IPS DF 6.9 (cell line): ENCODE measurements around the gene SUPT6H.

Experiments used
- DNase-seq: peaks from one replicate; pipeline ENCODE4 v3.0.0-alpha.2; 2013; ENCODE audit warnings: low read depth, low spot score
- H3K27ac ChIP-seq: one replicate; pipeline ENCODE4 v1.5.1; 2013; ENCODE audit warnings: low read length, control low read depth
- H3K27me3 ChIP-seq: 2 replicates; pipeline ENCODE4 v1.6.1; 2013; ENCODE audit warnings: mild to moderate bottlenecking, low read length; ENCODE audit not compliant: control insufficient read depth, insufficient read depth
- H3K36me3 ChIP-seq: 2 replicates; pipeline ENCODE4 v1.6.1; 2013; ENCODE audit warnings: low read length; ENCODE audit not compliant: control insufficient read depth, insufficient read depth
- H3K4me1 ChIP-seq: 2 replicates; pipeline ENCODE4 v1.6.1; 2013; ENCODE audit warnings: low read length; ENCODE audit not compliant: control insufficient read depth, insufficient read depth
- H3K4me3 ChIP-seq: 2 replicates; pipeline ENCODE4 v1.5.1; 2013; ENCODE audit warnings: mild to moderate bottlenecking, low read length
- H3K9me3 ChIP-seq: 2 replicates; pipeline ENCODE4 v1.6.1; 2013; ENCODE audit warnings: low read length, inconsistent platforms; ENCODE audit not compliant: control insufficient read depth, insufficient read depth
- WGBS: extraction: QIAGEN DNeasy Blood & Tissue Kit; methylation state at CpG from one replicate; pipeline ENCODE4 v1.1.7; 2013; ENCODE audit warnings: mixed read lengths, missing lambda C conversion rate; ENCODE audit not compliant: insufficient read length, insufficient coverage; 5-methylcytosine and 5-hydroxymethylcytosine counted together

Gene SUPT6H

DNA sequence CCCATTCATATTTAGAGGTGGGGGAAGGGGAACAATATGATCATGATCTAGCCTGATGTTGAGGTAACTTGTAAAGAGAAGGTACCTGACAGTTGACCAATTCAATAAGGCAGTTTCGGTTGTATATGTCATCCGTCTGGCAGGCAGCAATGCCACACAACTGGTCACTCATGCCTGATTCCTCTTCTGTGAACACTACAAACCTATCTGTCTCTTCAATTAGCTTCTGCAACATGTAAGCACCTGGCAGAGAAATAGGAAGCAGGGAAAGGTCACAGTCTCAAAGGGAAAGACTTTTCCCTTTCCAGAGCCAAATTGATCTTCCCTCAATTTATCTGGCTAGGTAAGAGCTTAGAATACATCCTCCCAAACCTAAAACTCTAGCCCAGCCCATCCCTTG lies 37.9 kb upstream of the SUPT6H start:
- no peaks in the 10 kb centered on the region for H3K4me1 ChIP-seq
- no peak overlapping the region for H3K27ac ChIP-seq
- DNase-seq, result no peak
- no peak overlapping the region for H3K4me3 ChIP-seq
- WGBS, result no CpG with 5 or more reads among the region's 2 CpGs
- H3K36me3 ChIP-seq, result peaks cover 30% of the 10 kb centered on the region
- no peaks in the 10 kb centered on the region for H3K9me3 ChIP-seq
- no peaks in the 10 kb centered on the region for H3K27me3 ChIP-seq

DNA sequence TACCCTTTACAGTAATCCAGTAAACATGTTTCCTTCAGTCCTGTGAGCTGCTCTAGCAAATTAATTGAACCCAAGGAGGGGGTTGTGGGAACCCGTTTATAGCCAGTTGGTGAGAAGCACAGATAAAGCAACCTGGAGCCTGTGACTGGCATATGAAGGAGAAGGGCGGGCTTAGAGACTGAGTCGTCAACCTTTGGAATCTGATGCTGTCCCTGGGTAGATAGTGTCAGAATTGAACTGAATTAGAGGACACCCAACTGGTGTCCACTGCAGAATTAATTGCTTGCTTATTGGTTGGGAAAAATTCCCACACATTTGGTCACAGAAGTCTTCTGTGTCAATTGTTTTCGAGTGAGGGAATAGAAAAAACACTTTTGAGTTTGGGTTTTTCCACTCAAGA lies 35.2 kb upstream of the SUPT6H start:
- no peak for DNase-seq
- Histone ChIP-seq H3K4me3 (no peak overlapping the region), H3K4me1 (no peaks in the 10 kb centered on the region), H3K27ac (no peak overlapping the region), H3K9me3 (no peaks in the 10 kb centered on the region), H3K27me3 (no peaks in the 10 kb centered on the region), H3K36me3 (peaks cover 19% of the 10 kb centered on the region)
- no CpG with 5 or more reads among the region's 4 CpGs for WGBS

DNA sequence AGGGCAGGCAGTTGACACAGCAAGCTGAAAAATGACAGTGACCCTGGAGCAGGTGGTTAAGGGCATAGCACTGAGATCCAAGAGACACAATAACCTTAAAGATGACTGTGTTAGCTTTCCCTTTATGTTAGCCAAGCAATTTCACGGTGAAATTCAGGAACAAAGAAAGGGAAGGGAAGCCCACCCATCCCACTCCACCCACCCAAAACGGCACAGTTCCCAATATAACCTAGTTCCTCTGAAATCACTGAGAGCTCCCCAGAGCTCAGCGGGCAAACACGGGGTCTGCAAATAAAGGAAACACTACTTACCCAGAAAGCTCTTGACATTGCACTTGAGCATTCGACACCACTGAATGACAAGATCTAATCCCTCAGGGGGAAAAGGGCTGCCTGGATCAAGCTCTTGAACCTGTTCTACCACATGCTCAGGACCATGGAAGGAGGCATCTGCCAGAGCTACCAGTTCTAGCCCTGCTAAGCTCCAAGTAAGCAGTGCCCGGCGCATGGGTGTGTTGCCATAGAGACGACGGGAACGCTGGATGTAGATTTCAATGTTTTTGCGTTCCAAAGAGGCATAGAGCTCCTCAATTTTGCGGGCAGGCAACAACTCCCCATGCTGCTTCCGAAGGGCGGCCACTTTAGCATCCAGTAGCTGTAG lies 27.7 kb upstream of the SUPT6H start:
- Histone ChIP-seq H3K27ac (no peak overlapping the region), H3K4me1 (no peaks in the 10 kb centered on the region), H3K4me3 (no peak overlapping the region), H3K9me3 (no peaks in the 10 kb centered on the region), H3K27me3 (no peaks in the 10 kb centered on the region), H3K36me3 (peaks cover 54% of the 10 kb centered on the region)
- DNase-seq, result no peak
- no CpG with 5 or more reads among the region's 14 CpGs for WGBS

DNA sequence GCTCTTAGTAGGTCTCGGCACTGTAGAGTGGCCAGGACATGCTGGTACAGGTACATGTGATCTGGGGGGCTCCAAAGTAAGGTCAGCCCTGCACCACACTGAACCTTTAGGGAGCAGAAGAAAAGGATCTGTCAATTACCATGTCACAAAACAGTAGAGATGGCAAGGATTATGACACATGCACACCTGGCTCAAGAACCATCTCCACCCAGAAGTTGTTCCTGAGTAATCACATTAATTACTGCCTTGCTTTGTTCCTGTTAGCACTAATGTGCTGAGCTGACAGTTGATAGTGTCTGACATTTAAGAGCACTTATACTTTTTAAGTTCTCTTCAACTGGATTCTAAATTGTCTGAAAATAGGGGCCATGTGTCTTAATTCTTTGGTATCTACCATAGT lies 26.5 kb upstream of the SUPT6H start:
- H3K27me3 ChIP-seq, result no peaks in the 10 kb centered on the region
- WGBS, result no CpG with 5 or more reads among the region's 1 CpG
- H3K4me1 ChIP-seq, result no peaks in the 10 kb centered on the region
- H3K27ac ChIP-seq, result no peak overlapping the region
- H3K9me3 ChIP-seq, result no peaks in the 10 kb centered on the region
- DNase-seq, result no peak
- peaks cover 60% of the 10 kb centered on the region for H3K36me3 ChIP-seq
- H3K4me3 ChIP-seq, result no peak overlapping the region

DNA sequence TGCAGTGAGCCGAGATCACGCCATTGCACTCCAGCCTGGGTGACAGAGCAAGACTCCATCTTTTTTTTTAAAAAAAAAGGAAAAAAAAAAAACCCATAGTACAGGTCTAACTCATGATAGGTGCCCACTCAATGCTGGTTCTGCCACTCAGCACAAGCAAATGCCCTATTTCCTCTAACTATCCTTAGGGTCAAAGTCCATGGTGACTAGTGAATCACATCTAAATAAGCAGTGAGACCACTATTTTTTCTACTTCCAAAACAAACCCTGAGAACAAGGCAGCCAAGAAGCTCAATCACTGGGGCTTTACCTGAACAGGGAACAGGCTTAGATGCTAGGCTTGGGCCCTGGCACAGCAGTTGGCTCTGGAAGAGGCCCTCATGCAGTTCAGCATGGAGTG lies 20.4 kb upstream of the SUPT6H start:
- Histone ChIP-seq H3K4me1 (peaks cover 1% of the 10 kb centered on the region; the same call in 1 of the 2 replicates), H3K27ac (no peak overlapping the region), H3K4me3 (no peak overlapping the region), H3K36me3 (peaks cover 33% of the 10 kb centered on the region), H3K27me3 (no peaks in the 10 kb centered on the region), H3K9me3 (no peaks in the 10 kb centered on the region)
- WGBS, result no CpG with 5 or more reads among the region's 2 CpGs
- DNase-seq, result no peak

DNA sequence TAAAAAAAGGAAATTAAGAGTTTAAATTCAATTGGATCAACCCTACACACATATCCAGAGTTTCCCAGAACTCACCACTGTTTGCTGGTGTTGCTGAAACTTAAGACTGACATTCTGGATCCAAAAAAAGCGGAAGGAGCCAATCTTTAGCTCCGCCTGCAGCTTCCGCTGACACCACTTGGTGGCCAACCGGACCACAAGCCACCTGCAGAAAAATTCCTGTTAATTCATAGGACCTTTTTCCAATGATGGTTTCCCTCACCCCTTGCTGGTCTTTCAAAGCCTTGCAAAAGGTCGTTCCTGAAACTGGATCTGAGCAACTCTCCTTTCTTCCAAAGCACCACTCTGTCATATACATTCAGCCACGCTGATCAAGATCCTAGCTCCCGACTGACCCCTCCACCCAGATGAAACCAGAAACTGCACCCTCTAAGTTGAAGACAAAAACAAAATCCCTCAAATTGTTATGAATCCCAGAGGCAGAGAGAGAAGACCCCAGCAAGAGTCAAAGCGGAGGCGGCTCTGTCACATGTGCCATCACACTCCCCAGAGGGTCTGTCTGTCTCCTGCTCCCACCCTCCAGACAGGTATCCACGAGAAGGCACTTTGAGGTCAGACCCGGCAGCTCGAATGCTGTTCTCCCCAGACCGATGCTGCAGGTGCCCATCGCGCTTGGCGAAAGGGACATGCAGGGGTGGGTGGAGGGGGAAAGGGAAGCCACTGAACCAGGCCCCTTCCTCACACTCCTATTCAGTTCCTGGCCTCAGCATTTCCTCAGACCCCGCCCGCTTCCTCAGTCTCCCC lies 17.8 kb upstream of the SUPT6H start:
- Histone ChIP-seq H3K9me3 (no peaks in the 10 kb centered on the region), H3K36me3 (peaks cover 22% of the 10 kb centered on the region), H3K4me3 (peak overlapping the region; percentile 79), H3K27me3 (no peaks in the 10 kb centered on the region), H3K27ac (no peak overlapping the region), H3K4me1 (peaks cover 1% of the 10 kb centered on the region; the same call in 1 of the 2 replicates)
- WGBS, result no CpG with 5 or more reads among the region's 18 CpGs
- peak; percentile 20 for DNase-seq

DNA sequence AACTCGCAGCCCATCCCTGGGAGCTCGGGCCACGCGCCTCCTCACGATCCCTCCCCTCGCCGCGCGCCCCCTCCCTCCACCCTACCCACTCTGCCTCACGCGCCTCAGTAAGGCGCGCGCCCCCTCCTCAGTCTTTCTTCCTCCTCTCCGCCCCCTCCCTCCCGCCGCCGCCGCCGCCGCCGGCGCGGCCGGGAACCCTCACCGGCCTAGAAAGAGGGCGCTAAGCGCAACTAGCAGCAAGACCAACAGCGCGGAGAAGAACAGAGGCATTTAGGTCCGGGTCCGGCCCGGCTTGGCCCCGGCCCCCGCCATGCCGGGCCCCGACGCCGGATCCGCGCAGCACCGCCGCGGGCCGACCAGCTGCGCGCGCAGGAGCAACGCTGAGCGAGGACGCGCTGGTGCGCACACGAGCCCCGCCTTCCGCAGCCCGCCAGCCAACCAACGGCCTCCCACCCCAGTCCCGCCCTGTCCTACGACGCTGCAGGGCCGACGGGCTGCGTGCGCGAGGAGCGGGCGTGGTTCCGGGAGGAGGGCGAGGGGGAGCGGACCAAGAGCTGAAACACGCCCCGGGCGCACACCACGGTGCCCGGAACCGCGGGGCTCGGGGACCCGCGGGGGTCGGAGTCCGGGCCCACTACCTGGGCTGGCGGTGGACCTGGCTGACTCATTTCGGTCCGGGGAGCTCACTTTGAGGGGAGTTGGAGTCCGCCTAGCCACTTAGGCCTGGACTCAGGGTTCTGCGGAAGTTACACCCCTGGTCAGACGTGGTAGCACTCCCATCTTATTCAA lies 17.0 kb upstream of the SUPT6H start, which contains the start of gene BLTP2:
BLTP2 (minus strand) TSS at position 372 of the 789 bp plus-strand sequence; CDS start at position 270, 102 bp downstream.
- peaks cover 16% of the 10 kb centered on the region for H3K36me3 ChIP-seq
- peak; percentile 90 for DNase-seq
- no peaks in the 10 kb centered on the region for H3K9me3 ChIP-seq
- no peak within 1 kb of the TSS for H3K27ac ChIP-seq
- WGBS, result no CpG with 5 or more reads among the region's 89 CpGs
- no peaks in the 10 kb centered on the region for H3K27me3 ChIP-seq
- peaks cover 1% of the 10 kb centered on the region; the same call in 1 of the 2 replicates for H3K4me1 ChIP-seq
- H3K4me3 ChIP-seq, result peak within 1 kb of the TSS; percentile 79

DNA sequence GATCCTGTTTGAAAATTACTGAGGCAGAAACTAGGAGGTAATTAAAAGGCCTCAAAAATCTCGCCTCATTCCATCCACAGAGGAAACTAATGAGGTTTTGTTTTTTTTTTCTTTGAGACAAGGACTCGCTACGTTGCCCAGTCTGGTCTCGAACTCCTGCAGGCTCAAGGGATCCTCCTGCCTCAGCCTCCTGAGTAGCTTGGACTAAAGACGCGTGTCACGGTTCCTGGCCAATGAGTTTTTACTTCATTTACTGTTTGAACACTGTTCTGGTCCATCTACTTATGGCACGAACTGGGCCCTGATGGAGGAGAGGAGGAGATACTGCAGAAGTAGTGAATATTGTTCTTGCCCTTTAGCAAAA lies 16.4 kb upstream of the SUPT6H start:
- H3K27me3 ChIP-seq, result no peaks in the 10 kb centered on the region
- DNase-seq, result no peak
- H3K4me1 ChIP-seq, result peaks cover 1% of the 10 kb centered on the region; the same call in 1 of the 2 replicates
- WGBS, result no CpG with 5 or more reads among the region's 8 CpGs
- H3K27ac ChIP-seq, result no peak overlapping the region
- H3K36me3 ChIP-seq, result peaks cover 16% of the 10 kb centered on the region
- peak overlapping the region; percentile 79; the same call in 1 of the 2 replicates for H3K4me3 ChIP-seq
- H3K9me3 ChIP-seq, result no peaks in the 10 kb centered on the region

DNA sequence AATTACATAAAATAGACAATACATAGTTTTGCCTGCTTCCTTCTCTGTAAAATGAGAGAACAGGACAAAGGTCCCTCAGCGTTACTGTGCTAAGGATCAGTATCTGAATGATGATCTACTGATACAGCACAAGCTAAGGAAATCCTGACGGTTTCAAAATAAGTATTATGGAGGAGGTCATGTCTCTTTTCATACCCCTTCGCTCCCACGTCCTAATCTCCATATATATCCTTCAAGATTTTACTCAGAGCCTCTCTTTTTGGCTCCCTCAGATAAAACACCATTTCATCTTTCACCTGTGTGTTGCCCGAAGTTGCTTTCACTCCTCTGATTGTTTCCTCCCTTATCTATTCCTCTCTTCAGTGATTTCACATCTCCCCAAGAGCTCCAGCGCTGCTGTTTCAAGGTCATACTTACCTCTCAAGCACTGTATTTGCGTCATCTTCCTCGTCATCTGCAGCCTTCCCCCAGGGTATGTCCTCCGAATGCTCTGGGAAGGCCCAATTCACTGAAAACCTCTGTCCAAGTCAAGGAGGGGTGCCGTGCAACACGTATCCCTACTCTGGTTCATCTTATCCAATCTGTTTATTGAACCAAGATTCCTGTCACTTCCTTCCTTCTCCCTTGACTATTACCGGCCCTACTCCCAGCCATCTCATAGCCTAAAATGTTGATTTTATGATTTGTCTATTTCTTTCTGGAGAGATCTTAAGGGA lies 15.8 kb upstream of the SUPT6H start:
- peaks cover 16% of the 10 kb centered on the region for H3K36me3 ChIP-seq
- no peaks in the 10 kb centered on the region for H3K9me3 ChIP-seq
- no peak overlapping the region for H3K27ac ChIP-seq
- 100% methylated on average over 1 of the region's 12 CpGs for WGBS
- H3K4me3 ChIP-seq, result no peak overlapping the region
- H3K4me1 ChIP-seq, result peaks cover 1% of the 10 kb centered on the region; the same call in 1 of the 2 replicates
- no peaks in the 10 kb centered on the region for H3K27me3 ChIP-seq
- no peak for DNase-seq

DNA sequence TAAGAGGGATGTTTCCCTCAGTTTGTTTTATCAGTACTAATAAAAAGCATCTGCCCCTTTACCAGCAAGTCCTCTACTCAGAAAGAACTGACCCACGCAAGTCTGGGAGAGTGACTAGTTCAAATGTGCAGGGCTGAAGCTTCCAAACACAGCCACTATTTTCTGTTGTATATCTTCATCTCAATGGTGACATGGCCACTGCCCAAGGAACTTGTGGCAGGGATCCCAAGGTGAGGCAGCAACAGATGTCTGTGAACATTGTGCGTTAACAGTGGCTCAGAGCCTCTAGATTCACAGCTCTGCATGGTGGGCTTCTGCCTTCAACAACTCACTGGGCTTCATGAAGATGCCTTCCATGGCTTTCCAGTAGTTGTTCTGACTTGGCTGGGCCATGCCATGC lies 13.3 kb upstream of the SUPT6H start:
- peaks cover 1% of the 10 kb centered on the region; the same call in 1 of the 2 replicates for H3K4me1 ChIP-seq
- DNase-seq, result no peak
- H3K9me3 ChIP-seq, result no peaks in the 10 kb centered on the region
- H3K27ac ChIP-seq, result no peak overlapping the region
- H3K4me3 ChIP-seq, result no peak overlapping the region
- no CpG with 5 or more reads among the region's 2 CpGs for WGBS
- no peaks in the 10 kb centered on the region for H3K27me3 ChIP-seq
- H3K36me3 ChIP-seq, result peaks cover 6% of the 10 kb centered on the region; the same call in 1 of the 2 replicates
